T-cell (primary cell): ENCODE results near the gene ELAPOR2. TPM values are rescaled to one million over a fixed set of nuclear protein-coding genes. Genes with fewer than 3 reads are reported as not detected.
A peak's percentile ranks its signal among the peaks of the same experiment; 100 is the strongest.

Experiments
- ATAC-seq, 4 experiments: fragments of 200-7000 bp in 3 of 4; fragments of 150-1000 bp in 1 of 4; cut with Tn5 transposase; replicated peaks in 1 of 4; 1 replicate in 3 of 4; 2 replicates in 1 of 4; pipeline ENCODE4 v1.10.0; 2021; ENCODE audit warnings: moderate library complexity in 3 of 4, mild to moderate bottlenecking in 2 of 4, moderate number of reproducible peaks in 1 of 4
- CTCF ChIA-PET, 2 donors: fragments of 300-600 bp; sonication (Branson Sonifier 250); formaldehyde crosslinking; loops; one replicate each; lab custom pipeline; 2022; ENCODE audit warnings: antibody characterized with exemption in 2 of 2; lab: Charles Lee
- POLR2A ChIA-PET, 2 donors: fragments of 300-600 bp; sonication (Branson Sonifier 250); formaldehyde crosslinking; loops; one replicate each; lab custom pipeline; 2022; ENCODE audit warnings: antibody characterized with exemption in 2 of 2; lab: Charles Lee
- DNase-seq, 35 experiments: peaks; one replicate each; pipeline versions ENCODE4 v3.0.0 to v3.0.0-alpha.2; 2013 to 2023
- H3K27ac ChIP-seq: one replicate; pipeline ENCODE4 v1.5.1; 2013; ENCODE audit warnings: low read length
- H3K27me3 ChIP-seq, 2 experiments: replicated peaks in 1 of 2; 1 replicate in 1 of 2; 2 replicates in 1 of 2; pipeline versions ENCODE4 v1.6.1 to v1.7.0; 2013; ENCODE audit warnings: low read length in 1 of 2, mixed read lengths in 1 of 2; ENCODE audit not compliant: control insufficient read depth in 2 of 2, insufficient read depth in 2 of 2; ENCODE audit errors: extremely low read depth in 1 of 2
- H3K36me3 ChIP-seq, 2 donors: 1 replicate in 1 of 2; 2 replicates in 1 of 2; pipeline versions ENCODE4 v1.6.1 to v1.7.0; 2013; ENCODE audit warnings: low read length in 1 of 2; ENCODE audit not compliant: control insufficient read depth in 2 of 2, insufficient read depth in 1 of 2; ENCODE audit errors: extremely low read depth in 1 of 2
- H3K4me1 ChIP-seq, 2 experiments: 1 replicate in 1 of 2; 2 replicates in 1 of 2; pipeline versions ENCODE4 v1.6.1 to v1.7.0; 2013; ENCODE audit warnings: low read length in 2 of 2, mixed read lengths in 1 of 2; ENCODE audit not compliant: insufficient read depth in 2 of 2, control insufficient read depth in 1 of 2; ENCODE audit errors: extremely low read depth in 1 of 2
- H3K4me3 ChIP-seq, 2 donors: 1 replicate in 1 of 2; 2 replicates in 1 of 2; pipeline versions ENCODE4 v1.5.1 to v1.7.0; 2013; ENCODE audit warnings: mild to moderate bottlenecking in 2 of 2, low read length in 1 of 2, moderate library complexity in 1 of 2; ENCODE audit not compliant: control insufficient read depth in 1 of 2; ENCODE audit errors: extremely low read depth in 1 of 2
- H3K9me3 ChIP-seq: 2 replicates; pipeline ENCODE4 v1.7.0; 2013
- H3K27ac Mint-ChIP-seq, 2 donors: one replicate each; pipeline ENCODE4 v1.8.0; 2020 to 2021; ENCODE audit warnings: mild to moderate bottlenecking in 2 of 2, mixed read lengths in 2 of 2
- H3K27me3 Mint-ChIP-seq, 2 donors: one replicate each; pipeline ENCODE4 v1.8.0; 2021 to 2022; ENCODE audit warnings: mixed read lengths in 2 of 2
- H3K36me3 Mint-ChIP-seq: one replicate; pipeline ENCODE4 v1.8.0; 2021; ENCODE audit warnings: mixed read lengths
- H3K4me1 Mint-ChIP-seq, 3 donors: one replicate each; pipeline ENCODE4 v1.8.0; 2020 to 2022; ENCODE audit warnings: mixed read lengths in 3 of 3, mild to moderate bottlenecking in 1 of 3
- H3K4me3 Mint-ChIP-seq, 3 donors: one replicate each; pipeline ENCODE4 v1.8.0; 2020 to 2022; ENCODE audit warnings: mild to moderate bottlenecking in 3 of 3, mixed read lengths in 3 of 3, moderate library complexity in 3 of 3
- H3K9me3 Mint-ChIP-seq, 3 donors: one replicate each; pipeline ENCODE4 v1.8.0; 2020 to 2022; ENCODE audit warnings: mixed read lengths in 3 of 3
- WGBS: methylation state at CpG from one replicate; pipeline ENCODE4 v1.1.5; 2013; ENCODE audit warnings: missing lambda C conversion rate; ENCODE audit not compliant: insufficient coverage; 5-methylcytosine and 5-hydroxymethylcytosine counted together
- total RNA-seq, 35 experiments: library from RNA in 6 of 35; stranded (reverse) in 6 of 35; fragments of 120-200 nt in 1 of 35; gene quantifications; one replicate each; pipeline versions ENCODE4 v1.2.1 to v1.2.4 and lab custom pipeline; 2013 to 2026

ELAPOR2 gene
- total RNA-seq, 5 donors from 2014 or later (not counting 1 experiment from before 2014, with no cell fraction given) = 3.8 to 15.9 (median 10.8) TPM

DNA sequence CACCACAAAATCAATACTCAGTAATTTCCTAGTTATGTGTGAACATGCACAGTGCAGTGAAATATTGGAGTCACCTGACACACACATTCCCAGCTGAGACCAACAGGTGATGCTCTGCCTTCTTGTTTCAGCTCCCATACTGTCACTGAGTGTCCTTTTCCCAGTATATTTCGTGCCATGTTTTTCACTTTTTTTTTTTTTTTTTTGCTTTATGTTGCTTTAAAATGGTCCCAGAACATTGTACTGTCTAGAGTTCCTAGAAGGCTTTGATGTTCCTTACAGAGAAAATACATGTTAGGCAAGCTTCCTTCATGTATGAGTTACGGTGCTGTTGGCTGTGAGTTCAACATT is 45.6 kb downstream of the ELAPOR2 start:
- no peaks in the 10 kb centered on the region for H3K27me3 ChIP-seq
- CTCF ChIA-PET = interaction anchor here (0.6 to 1.6 kb wide), 7 partner anchors 9 to 78 kb away, joined by 3 to 6 read pairs (median 3); no protein-coding TSS in a partner anchor
- peaks cover 0 to 9% (median 8%) of the 10 kb centered on the region in 3 donors for H3K4me1 Mint-ChIP-seq
- H3K27me3 Mint-ChIP-seq = peaks cover 3 to 4% of the 10 kb centered on the region in 2 donors
- H3K9me3 ChIP-seq = no peaks in the 10 kb centered on the region
- no peak overlapping the region for H3K4me3 Mint-ChIP-seq
- H3K9me3 Mint-ChIP-seq = no peaks in the 10 kb centered on the region
- H3K4me1 ChIP-seq = no peaks in the 10 kb centered on the region
- no peak for ATAC-seq
- no peak overlapping the region for H3K4me3 ChIP-seq
- no peak for DNase-seq
- H3K27ac ChIP-seq = no peak overlapping the region
- POLR2A ChIA-PET = interaction anchor here in 1 of 2 donors (0.7 kb wide), 1 partner anchor 9 kb away, joined by 19 read pairs; no protein-coding TSS in a partner anchor
- no peaks in the 10 kb centered on the region for H3K36me3 Mint-ChIP-seq
- H3K27ac Mint-ChIP-seq = peak overlapping the region in 1 of 2 donors; percentile 20
- no peaks in the 10 kb centered on the region for H3K36me3 ChIP-seq
- no CpG with 5 or more reads among the region's 2 CpGs for WGBS

- Mint-ChIP-seq H3K27ac (no peak overlapping the region), H3K4me3 (no peak overlapping the region), H3K4me1 (peaks cover 0 to 9% (median 8%) of the 10 kb centered on the region in 3 donors), H3K9me3 (no peaks in the 10 kb centered on the region), H3K36me3 (no peaks in the 10 kb centered on the region), H3K27me3 (peaks cover 3 to 4% of the 10 kb centered on the region in 2 donors)
- no peaks in the 10 kb centered on the region for H3K4me1 ChIP-seq
- POLR2A ChIA-PET = interaction anchor here in 1 of 2 donors (0.7 kb wide), 1 partner anchor 154 kb away, joined by 3 read pairs; no protein-coding TSS in a partner anchor
- H3K36me3 ChIP-seq = no peaks in the 10 kb centered on the region
- H3K27me3 ChIP-seq = no peaks in the 10 kb centered on the region
- CTCF ChIA-PET = interaction anchor here (0.5 to 1.6 kb wide), 7 partner anchors 16 to 727 kb away, joined by 3 to 6 read pairs (median 3); no protein-coding TSS in a partner anchor
- WGBS = no CpG with 5 or more reads among the region's 3 CpGs
- no peak overlapping the region for H3K27ac ChIP-seq
- no peak overlapping the region for H3K4me3 ChIP-seq
- H3K9me3 ChIP-seq = no peaks in the 10 kb centered on the region
- no peak for ATAC-seq
- DNase-seq = no peak
These were observed 46.2 kb downstream of the ELAPOR2 start for GRCh38 chr7:87013136-87013839.

Other genes starting within 250 kb of the ELAPOR2 start
- 100 to 1,000 TPM; 128 to 176 (median 136) TPM for gene DMTF1, start 92.8 kb upstream of the ELAPOR2 start, total RNA-seq
- gene TMEM243, start 160.1 kb upstream of the ELAPOR2 start, total RNA-seq = 100 to 1,000 TPM in 3 of 5 donors, 10 to 100 TPM in 2; 95.2 to 170 (median 108) TPM